ENCODE measurements around the gene ATP6V0E1.

The ATP6V0E1 gene

GRCh38 chr5:172949426-172949825 lies 34.1 kb upstream of the ATP6V0E1 start:
- no peak overlapping the region for H3K27ac ChIP-seq
- TF ChIP-seq, protein P1, sequence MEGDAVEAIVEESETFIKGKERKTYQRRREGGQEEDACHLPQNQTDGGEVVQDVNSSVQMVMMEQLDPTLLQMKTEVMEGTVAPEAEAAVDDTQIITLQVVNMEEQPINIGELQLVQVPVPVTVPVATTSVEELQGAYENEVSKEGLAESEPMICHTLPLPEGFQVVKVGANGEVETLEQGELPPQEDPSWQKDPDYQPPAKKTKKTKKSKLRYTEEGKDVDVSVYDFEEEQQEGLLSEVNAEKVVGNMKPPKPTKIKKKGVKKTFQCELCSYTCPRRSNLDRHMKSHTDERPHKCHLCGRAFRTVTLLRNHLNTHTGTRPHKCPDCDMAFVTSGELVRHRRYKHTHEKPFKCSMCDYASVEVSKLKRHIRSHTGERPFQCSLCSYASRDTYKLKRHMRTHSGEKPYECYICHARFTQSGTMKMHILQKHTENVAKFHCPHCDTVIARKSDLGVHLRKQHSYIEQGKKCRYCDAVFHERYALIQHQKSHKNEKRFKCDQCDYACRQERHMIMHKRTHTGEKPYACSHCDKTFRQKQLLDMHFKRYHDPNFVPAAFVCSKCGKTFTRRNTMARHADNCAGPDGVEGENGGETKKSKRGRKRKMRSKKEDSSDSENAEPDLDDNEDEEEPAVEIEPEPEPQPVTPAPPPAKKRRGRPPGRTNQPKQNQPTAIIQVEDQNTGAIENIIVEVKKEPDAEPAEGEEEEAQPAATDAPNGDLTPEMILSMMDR (IDR thresholded peaks at IDR 0.05) = no peak
- no peak overlapping the region for H3K4me3 ChIP-seq
- DNase-seq (ENCODE audit: low spot score) = no peak

DNA sequence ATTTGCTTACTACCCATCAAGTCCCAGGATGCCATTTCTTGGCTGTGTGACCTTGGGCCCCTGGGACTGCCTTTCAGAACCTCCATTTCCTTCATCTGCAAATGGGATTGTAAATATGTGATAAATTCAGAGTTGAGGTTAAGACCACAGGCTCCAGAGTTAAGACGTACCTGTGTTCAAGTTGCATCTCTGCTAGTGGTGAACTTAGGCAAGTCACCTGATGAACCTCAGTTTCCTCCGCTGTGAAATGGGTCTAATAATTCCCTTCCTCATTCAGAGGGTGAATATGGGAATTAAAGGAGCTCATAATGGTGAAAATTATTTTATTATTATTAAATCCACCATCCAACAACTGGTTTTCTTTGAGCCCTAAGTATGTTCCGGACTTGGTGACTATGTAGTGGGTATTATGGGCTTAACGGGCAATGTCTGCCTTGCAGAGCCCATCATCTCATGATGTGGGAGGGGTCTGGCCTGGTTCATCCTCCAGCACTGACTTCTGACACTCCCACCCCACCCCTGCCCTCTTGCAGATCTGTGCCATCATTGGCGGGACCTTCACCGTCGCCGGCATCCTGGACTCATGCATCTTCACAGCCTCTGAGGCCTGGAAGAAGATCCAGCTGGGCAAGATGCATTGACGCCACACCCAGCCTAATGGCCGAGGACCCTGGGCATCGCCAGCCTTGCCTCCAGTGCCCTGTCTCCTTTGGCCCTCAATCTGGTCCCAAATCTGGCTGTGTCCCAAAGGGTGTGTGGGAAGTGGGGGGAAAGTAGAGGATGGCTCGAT lies 33.2 kb upstream of the ATP6V0E1 start:
- no peak overlapping the region for H3K4me3 ChIP-seq
- TF ChIP-seq, protein P1 (IDR thresholded peaks at IDR 0.05) = no peak
- no peak overlapping the region for H3K27ac ChIP-seq
- DNase-seq (ENCODE audit: low spot score) = peak; percentile 72

DNA sequence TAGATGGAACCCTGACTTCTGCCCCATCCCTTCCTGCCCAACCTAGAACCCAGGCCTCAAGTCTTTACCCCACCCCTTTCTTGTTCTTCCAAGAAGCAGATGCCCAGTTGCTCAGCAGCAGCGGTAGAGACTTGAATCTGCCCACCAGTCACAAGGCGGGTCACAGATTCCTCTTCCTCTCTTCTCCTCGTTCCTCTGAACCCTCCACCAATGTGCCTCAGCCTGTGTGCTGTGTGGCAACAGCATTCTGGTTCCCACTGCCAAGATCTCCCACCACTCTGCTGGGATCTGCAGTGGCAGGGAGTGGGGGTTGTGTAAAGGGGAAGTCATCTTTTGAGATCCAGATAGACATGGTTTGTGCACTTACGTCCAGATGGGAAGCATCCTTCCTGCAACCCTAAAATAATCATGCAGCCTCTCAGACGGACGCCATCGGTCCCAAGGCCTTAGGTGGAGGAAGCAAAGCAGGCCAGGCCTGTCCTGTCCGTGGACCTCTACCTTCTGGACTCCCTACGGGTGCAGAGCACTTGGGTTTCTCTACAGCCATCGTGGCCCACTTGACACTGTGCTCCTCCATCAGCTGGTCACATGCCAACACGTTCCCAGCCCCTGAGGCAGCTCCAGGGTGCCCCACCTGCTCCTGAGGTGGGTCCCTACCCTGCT lies 32.1 kb upstream of the ATP6V0E1 start:
- DNase-seq (ENCODE audit: low spot score) = peak; percentile 75
- H3K27ac ChIP-seq = peak overlapping the region in 1 of 2 donors; percentile 60
- no peak overlapping the region for H3K4me3 ChIP-seq
- TF ChIP-seq, protein P1 (IDR thresholded peaks at IDR 0.05) = no peak

- Histone ChIP-seq H3K27ac (peak overlapping the region in 1 of 2 donors; percentile 60), H3K4me3 (no peak overlapping the region)
- TF ChIP-seq, protein P1 (IDR thresholded peaks at IDR 0.05) = no peak
- no peak for DNase-seq (ENCODE audit: low spot score)
These were observed 31.5 kb upstream of the ATP6V0E1 start for GRCh38 chr5:172952034-172952511.

DNA sequence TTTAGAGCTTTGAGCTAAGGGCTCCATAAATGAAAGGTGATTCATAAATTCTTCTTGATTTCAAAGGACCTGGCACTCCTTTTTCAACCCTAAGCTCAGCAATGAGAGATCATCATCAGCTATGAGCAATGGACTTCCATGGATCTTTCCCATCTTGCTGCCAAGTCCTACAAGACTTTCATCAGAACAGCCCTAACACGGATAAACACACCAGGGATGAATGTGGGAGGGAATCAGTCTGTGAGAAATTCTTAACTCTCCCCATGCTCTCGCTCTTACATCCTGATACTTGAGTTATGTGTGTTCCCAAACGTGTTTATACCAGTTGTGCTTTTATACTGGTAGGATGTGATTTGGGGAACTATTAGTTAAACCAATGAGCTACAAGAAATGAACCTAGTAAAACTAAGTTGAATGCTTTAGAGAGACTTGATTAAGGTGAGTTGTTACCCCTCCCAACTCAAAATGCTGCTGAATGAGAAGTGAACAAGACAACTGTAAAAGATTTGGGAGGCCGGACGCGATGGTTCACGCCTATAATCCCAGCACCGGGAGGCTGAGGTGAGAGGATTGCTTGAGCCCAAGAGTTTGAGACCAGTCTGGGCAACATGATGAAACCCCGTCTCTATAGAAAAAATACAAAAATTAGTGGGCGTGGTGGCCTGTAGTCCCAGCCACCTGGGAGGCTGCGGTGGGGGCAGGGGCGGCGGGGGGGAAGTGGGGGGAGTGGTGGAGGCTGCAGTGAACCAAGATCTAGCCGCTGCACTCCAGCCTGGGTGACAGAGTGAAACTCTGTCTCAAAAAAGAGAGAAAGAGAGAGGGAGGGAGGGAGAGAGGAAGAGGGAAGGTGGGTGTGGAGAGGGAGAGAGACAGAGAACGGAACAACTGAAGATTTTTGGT lies 29.5 kb upstream of the ATP6V0E1 start:
- H3K27ac ChIP-seq = peak overlapping the region; percentile 22 to 73
- peak; percentile 46 for DNase-seq (ENCODE audit: low spot score)
- TF ChIP-seq, protein P1 (IDR thresholded peaks at IDR 0.05) = no peak
- no peak overlapping the region for H3K4me3 ChIP-seq

GRCh38 chr5:172954751-172955159 lies 28.8 kb upstream of the ATP6V0E1 start:
- TF ChIP-seq, protein P1 (IDR thresholded peaks at IDR 0.05) = no peak
- Histone ChIP-seq H3K4me3 (no peak overlapping the region), H3K27ac (peak overlapping the region in 1 of 2 donors; percentile 73)
- DNase-seq (ENCODE audit: low spot score) = peak; percentile 64
